Activated CD8-positive, alpha-beta memory T cell treated with anti-CD3 and anti-CD28 coated beads, Interleukin-2, amount 50 U/mL, for 48 hours (primary cell): ENCODE results near the gene MRPL55.
"Not testable (repeated sequence)": the region's sequence is repeated elsewhere in the genome, so short reads cannot be mapped to it uniquely, and the experiment has no call there.

ENCODE experiments used
- DNase-seq: peaks from one replicate; pipeline ENCODE4 v3.0.0-alpha.2; 2020

MRPL55 gene

DNA sequence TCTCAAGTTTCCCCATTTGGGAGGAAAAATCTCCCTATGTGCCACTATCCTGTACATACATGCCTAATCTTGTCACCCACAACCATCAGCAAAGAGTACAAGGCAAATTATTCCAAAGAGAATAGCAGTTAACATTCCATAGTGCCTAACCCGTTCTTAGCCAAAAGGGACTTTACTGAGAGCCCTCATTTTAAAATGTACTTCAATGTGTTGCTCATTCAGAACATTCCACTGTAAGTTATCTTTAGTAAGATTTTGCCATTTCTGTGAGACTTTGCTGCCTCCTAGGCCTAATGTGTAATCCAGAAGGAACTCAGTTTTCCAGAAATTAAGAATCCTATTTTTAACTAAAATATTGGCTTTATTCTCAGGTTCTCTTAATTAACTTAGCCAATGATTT is 11.3 kb upstream of the MRPL55 start:
- DNase-seq = no peak

DNA sequence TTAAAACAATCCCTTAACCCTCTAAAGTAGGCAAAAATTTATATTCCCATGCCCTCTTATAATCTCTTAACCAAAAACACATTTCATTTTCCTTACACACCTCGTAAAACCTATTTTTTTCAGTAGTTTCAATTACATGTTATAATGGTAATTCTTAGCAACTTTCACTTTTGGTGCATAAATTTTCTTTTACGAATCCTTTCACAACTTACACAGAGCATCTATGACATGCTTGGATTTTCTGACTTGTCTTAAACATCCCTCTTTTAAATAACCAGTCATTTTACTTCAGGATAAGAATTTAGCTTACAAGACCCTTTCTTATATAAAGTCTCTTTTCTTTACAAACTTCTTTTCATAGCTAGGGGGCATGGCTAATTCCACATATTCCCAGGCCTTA is 8.9 kb upstream of the MRPL55 start:
- DNase-seq = no peak

DNA sequence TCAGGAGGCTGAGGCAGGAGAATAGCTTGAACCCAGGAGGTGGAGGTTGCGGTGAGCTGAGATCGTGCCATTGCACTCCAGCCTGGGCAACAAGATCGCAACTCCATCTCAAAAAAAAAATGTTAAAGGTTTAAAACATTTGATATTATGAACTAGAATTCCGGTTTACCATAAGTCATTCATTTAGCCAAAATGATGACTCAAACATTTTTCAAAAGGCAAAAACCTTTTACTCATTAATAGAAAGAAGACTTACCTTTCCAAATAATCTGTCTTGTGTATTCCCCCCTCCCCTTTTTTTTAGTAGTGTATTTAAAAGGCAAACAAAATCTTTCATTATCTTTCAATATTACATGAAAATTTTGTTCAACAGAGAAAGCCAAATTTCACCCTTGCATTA is 8.2 kb upstream of the MRPL55 start:
- no peak for DNase-seq

DNA sequence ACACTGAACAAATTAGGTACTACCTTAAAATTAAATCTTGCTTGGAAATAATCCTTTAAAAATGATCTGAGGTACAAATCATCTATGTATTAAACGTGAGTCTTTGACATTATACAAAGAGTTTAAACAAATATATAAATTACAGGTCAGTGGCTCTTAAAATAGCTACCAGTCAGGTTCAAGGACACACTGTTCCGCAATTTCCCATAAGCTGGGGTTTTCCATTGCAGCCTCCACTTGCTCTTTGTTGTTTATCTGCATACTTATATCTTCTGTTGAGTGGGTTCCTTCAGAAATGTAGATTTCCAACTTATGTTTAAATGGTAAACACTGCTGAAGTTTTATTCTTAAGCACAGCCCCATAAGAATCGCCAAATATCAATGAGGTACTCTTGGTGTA is 5.7 kb upstream of the MRPL55 start:
- DNase-seq = no peak

DNA sequence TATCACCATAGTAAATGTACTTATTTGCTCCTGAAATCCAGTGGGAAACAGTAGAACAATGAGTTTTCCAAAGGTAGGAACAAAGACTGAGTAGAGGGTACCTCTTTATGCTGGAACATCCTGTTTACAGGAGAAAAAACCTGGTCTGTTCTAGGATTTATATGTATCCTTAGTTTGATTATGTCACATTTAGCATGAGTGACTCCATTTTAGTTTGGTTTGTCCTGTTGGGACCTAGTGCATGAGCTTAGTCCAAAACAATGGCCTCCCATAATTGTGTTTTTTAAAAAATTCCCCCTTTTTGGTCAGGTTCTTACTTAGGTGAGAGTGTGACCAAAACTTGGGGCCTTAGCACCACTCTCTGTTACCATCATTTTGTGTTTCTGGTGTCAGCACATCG is 3.5 kb upstream of the MRPL55 start:
- no peak for DNase-seq

DNA sequence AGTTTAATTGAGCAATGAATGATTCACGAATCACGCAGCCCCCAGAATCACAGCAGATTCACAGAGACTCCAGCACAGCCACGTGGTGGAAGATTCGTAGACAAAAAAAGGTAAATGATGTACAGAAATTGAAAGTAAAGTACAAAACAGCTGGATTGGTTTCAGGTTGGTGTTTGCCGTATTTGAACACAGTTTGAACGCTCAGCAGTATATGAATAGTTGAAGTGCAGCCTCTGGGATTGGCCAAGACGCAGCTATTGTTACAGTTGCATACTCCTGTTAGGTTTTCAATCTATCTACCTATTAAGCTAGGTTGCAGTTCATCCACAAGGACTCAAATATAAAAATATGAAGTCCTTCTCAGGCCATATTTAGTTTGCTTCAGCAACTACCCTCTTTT is 3.1 kb upstream of the MRPL55 start:
- DNase-seq = no peak

DNA sequence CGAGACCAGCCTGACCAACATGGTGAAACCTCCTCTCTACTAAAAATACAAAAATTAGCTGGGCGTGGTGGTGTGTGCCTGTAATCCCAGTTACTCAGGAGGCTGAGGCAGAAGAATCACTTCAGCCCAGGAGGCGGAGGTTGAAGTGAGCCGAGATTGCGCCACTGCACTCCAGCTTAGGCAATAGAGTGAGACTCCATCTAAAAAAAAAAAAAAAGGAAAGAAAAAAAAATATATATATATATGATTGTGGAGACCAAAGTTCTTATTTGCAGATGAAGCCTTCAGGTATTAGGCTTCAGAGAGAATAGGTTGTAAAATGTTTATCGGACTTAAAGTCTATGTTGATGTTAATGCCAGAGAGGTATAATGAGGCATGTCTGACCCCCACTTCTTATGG is 2.2 kb upstream of the MRPL55 start:
- not testable (repeated sequence) for DNase-seq

DNA sequence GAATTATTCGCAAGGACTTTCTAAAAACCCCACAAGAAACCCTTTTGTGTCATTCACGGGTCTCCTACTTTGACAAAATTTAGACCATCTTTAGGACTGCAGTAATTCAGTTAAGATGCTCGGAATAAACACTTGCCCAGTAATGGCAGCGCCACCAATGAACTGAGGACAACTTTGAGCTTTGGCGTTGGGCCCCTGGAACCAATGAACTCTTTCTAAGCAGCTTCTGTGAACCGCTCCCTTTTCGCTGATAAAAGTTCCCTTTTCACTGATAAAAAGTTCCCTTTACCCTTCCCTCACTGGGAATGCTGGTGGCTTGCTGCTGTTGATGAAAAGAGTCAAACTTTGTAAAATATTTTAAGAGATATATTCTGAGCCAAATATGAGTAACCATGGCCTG is 1.5 kb upstream of the MRPL55 start:
- DNase-seq = no peak

DNA sequence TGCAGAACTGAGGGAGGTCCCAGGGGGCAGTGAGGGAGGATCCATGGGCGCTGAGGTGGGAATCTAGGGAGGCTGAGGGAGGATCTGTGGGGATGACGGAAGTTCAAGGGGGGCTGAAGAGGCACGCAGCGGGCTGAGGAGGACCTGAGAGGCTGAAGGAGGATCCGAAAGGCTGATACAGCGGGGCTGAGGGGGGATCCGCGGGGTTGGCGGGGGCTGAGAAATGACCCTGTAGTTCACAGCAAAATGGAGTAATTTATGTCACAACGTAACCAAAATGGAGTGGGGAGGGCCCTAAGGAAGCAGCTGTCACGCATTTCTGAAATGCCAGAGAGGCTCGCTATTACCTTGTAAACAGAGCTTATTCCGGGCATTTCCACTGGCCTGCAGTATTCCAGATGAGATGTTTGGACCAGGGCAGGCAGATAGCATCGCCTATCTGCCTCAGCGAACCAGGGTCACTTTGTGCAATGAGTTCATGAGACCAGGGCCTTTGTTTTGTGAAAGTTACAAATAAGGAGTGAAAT is 926 bp upstream of the MRPL55 start:
- DNase-seq = no peak

DNA sequence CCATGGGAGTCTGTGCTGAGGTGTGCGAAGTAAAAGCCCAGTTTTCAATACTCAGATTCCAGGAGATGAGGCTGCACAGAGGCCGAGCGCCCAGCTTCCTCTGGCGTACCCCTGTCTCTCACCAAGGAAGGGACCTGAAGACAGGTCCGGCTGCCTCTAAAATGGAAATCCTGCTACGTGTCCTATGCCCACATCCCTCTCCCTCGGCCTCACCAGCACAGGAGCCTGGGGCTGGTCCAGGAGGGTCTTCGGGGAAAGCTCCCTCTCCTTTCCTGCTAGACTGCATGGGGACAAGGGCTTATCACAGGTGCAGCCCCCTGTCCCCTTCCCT is 392 bp downstream of the MRPL55 start:
- DNase-seq = no peak

DNA sequence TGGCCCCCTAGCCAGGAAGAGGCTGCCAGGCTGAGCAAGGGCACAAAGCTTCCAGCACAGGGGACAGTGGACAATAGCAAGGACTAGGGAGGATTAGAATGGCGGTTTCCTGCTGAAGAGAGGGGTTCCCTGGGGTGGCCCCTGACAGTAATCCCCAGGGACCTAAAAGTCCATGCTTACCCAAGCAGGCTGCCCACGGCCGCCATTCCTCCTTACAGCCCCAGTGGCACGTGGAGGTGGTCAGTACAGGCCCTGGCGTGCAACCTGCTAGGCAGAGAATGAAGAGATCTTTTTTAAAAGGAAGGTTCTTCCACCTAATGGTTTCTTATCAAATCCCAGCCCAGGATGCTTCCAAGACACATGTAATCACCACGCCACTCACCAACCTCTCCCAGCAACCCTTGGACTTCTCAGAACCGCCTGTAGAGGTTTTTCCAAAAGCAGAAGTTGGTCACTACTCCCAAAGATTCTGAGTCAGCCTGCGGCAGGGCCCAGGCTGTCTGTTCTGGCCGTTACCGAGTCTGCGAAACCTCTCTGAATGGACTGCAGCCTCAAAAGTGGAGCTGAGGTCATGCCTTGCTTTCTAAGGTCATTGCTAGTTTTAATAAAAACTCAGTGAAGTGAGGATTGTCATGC is 926 bp downstream of the MRPL55 start:
- DNase-seq = no peak

DNA sequence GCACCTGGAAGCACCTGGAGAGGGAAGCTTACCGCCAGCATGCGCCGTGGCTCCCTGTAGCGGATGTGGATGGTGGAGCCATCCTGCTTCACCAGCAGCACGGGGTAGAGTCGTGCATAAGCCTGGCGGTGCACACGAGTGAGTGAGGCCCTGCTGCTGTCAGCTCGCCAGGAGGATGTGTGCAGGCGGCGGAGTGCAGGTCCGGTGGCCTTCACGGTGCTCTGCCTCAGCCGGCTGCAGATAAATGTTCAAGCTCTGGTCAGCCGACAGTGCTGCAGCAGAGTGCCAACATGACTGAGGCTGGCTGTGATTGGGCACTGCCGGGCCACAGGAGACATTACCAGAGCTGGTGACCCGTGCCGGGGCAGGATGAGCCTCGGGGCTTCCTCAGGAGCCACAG is 1.5 kb downstream of the MRPL55 start:
- no peak for DNase-seq

DNA sequence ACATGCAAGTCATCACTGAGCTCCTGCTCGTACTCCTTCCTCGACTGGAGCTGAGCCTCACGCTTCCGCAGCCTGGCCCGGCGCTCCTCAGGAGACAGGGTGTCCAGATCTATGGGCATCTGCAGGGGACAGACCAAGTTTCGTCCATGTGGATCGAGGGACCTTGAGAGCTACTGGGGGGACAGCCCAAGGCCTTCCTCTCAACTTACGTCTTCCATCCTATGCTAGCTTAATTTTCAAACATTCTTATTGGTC is 2.4 kb downstream of the MRPL55 start:
- no peak for DNase-seq

DNA sequence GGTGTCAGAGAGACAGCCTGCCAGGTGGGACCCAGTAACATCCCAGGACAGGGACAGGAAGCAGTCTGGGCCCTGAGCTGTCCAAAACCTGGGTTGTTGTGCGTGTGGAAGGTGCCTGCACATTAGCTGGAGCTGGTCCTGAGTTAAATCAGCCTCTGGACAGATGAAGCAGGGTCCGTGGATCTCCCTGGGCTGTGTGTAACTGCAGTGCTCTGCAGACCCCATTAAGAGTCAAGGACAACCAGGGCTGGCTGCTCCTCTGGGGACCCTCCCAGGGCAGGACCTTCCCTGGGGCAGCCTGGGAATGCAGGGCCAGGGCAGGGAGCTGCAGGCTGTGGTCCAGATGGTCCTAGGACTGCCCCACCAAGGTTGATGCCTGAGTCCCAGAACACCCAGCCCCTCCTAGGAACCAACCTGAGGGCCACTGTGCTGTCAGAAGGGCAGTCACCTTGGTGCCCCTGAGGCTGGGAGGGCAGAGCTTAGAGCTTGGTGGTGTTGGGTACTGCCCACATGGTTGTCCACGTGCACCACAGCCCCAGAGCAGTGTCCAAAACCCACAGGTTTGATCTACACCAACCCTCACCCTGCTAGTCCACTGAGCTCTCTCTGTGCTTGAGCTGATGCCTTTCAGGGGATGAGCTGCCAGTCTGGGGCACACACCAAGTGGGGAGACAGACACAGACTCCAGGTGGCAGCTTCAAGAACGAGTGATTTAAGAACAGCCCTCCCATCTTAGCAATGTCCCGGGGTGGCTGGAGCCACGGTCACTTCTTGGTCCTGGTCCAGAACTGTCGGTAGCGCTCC is 2.9 kb downstream of the MRPL55 start:
- DNase-seq = no peak

DNA sequence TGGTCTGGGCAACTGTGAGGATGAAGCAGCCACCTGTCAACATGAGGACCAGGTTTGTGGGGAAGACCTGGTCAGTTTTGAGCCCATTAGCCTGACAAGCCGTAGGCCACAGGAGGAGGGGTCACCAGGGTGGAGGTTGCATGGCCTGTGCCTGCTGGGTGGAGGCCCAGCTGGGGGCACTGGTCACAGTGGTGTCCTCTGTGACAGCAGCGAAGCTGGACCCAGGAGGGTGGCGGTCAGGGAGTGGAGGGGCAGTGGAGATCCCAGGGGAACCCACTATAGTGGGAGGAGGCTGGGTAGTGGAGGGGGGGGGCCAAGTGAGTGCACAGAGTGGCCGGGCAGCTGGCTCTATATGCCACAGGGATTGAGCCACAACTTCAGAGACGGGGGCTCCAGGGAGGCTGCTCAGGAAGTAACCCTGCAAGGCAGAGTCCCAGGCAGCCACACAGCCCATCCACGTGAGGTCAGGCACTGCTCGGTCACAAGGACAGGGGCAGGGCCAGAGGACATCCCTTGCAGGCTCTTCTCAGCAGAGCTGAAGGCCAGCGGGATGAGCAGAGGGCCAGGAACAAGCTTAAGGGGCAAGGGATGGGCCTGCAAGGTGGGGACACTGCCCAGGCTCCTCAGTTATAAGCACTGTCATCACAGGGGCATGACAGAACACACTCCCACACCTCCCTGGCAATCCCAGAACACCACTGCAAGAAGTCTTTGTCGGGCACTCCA is 3.7 kb downstream of the MRPL55 start:
- DNase-seq = no peak

DNA sequence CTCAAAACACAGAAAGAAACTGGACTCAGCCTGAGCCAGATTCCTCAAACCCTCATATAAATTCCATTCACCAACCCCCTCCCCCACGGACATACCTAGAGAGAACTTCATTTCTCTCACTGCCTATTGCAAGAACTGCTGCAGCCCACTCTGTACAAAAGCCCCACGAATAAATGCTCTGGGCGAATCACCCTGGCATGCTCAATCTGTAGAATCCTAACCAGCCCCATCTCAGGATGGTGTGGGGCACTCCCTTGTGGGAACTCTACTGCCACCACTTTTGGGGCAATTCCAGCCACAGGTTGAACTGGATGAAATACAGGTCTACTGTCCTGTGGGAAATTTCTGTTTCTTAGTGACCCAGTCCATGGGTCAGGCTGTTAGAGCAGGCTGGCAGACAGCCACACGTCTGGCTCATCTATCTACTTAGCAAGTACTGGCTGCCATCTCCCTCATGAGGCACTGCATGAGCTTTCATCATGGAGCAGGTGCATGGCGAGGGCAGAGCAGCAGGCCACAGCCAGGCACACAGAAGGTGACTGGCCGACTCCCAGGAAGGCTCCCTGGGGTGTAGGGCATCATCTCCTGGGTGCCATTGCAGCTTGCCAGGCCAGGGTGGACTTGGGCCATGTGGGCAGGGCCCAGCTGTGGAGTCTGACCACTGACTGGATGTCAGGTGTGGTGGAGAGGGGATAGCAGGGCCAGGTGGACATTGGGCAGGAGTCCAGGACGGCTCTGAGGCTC is 4.4 kb downstream of the MRPL55 start:
- no peak for DNase-seq

DNA sequence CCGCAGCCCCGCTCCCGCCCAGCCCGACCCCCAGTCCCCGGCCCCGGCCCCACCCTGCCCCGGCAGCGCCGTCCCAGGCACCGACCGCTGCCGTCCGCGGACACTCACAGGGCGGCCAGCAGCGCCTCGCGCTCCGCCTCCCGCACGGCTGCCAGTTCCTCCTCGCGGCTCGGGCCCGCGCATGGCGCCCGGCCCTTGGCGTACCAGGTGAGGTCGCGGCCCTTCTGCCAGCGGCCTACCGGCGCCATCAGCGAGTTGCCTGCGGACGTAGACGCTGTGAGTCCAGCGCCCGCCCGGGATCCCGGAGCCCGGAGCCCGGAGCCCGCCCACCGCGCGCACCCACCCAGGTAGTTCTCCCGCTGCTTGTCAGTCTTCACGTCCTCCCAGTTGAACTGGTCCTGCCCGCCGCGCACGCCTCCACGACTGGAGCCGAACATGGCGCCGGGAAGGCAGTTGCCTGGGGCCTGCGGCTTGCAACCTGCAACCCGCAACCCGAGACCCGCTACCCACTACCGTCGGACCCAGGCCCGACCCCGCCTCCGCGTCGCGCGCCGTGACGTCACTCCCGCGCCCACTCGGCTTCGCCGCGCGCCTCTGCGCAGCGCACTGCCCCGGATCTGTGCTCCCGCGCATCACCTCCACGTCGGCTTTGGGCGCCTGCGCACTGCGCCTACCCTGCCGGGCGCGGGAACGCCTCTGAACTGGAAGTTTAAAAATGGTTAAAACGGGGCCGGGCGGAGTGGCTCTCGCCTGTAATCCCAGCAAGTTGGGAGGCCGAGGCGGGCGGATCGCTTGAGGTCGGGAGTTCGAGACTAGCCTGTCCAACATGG is 6.1 kb downstream of the MRPL55 start, which contains the start of gene C1orf35:
Gene C1orf35, minus strand, starts transcription at position 535 of the 830 bp plus-strand sequence. Its CDS starts 98 bp downstream, at position 437.
- DNase-seq = peak; percentile 99

DNA sequence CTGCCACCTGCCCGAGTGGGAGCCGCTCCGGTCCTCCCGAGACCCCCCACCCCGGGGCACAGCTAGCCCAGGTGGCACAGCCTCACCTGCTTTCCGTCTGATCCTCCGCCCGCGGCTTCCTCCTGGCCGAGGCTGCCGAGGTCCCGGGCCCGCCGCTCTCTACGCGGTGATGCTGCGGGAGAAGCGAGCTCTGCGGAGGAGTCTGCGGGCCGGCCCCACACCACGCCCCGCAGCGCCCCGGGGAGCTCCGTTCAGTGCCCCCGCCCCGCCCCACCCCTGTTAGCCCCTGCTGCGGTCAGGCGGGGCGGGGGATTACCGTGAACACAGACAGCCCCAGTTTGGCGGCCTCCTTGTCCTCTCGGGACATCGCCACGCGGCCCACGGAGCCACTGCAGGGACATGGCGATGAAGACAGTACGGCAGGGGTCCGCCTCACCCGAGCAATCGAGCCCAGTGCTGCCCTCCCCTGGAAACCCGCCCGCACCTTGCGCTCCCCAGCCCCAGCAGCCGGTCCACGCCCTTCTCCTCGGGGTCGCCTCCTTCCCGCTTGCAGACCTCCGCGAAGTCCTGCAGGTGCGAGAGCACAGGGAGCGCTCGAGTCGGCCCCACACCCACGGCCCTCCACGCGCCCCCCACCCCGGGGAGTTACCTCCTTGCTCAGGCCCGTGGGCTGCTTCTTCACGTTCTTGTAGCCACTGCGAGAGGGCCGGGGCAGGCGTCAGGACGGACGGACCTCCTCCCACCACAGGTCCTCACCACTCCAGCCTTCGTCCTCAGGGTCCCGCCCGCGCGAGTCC is 6.9 kb downstream of the MRPL55 start:
- peak; percentile 81 for DNase-seq

DNA sequence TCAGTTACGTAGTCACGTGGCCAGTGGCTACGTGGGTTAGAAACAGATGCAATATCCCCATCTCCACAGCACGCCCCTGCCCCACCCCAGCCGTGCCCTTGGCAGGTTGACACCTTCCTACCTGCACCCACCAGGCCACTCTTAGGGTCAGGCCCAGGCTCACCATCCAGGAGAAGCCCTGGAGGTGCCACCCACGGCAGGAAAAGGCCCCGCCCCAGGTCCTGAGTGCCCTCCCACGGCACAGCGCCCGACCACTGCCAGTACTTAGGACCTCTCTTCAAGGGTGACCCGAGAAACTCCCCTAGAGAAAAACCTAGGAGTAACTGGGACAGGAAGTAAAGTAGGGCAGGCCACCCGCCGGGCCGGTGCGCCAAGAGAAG is 7.5 kb downstream of the MRPL55 start:
- DNase-seq = no peak

DNA sequence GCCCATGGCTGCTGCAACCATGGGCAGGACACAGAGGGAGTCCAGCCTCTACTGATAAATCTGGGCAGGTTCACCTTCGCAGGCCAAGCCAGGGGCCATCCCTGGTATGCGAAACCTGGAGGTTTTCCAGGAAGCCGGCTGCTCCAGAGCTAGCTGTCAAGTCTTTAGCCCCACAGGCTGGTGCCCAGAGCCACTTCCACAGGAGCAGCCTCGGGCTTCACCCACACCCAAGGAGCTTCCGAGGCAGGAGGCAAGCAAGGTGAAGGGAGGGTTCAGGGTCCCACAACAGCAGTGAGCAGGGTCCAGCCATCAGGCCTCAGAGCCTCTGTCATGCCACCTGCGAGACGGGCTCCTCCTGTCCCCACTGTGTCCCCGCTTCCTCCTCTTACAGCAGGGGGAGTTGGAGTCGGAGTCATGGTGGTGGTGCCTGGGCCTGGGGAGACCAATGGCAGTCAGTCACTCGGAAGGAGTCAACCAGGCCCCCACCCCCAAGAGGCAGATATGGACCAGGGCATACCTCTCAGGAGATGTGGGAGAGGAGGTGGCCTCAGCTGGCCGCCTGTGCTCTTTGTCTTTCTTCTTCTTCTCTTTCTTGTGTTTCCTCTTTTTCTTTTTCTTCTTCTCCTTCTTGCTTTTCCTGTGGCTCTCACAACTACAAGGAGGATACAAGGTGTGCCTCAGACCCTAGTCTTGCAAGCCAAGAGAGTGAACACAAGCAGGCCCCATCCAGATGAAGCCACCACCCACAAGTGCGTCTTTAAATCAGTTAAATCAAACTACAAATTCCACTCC is 8.1 kb downstream of the MRPL55 start:
- DNase-seq = no peak

DNA sequence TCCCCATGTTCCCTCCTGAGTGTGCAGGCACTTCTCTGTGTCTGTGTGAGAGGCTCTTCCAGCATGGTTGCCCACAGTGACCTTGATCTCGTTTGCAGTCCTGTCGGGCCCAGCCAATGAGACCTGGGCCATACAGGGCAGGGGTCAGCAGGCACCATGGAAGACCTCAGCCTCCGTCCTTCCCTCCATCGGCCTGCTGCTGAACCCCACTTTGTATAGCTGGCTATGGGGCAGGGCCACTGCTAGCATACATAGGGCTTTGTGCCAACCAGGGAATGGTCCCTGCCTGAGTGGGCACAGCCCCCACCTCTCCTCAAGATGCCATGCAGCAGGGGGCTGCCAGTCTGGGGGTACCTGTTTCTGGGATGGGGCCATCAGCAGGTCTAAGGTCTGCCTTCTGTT is 9.8 kb downstream of the MRPL55 start:
- DNase-seq = no peak
